Naive thymus-derived CD4-positive, alpha-beta T cell (primary cell): ENCODE results near the gene CENPVL2. TPM values are rescaled to one million over a fixed set of nuclear protein-coding genes. Genes with fewer than 3 reads are reported as not detected.
"Not testable (repeated sequence)": the region's sequence is repeated elsewhere in the genome, so short reads cannot be mapped to it uniquely, and the experiment has no call there.

ENCODE experiments used
- ATAC-seq: fragments of 150-1000 bp; cut with Tn5 transposase; 2 replicates; pipeline ENCODE4 v1.10.0; 2021; ENCODE audit warnings: mild to moderate bottlenecking, moderate library complexity
- CTCF ChIA-PET: fragments of 350-600 bp; sonication (Branson Sonifier 250); formaldehyde crosslinking; loops from one replicate; lab custom pipeline; 2021; ENCODE audit warnings: antibody characterized with exemption; lab: Charles Lee
- POLR2A ChIA-PET: fragments of 350-600 bp; sonication (Branson Sonifier 250); formaldehyde crosslinking; loops from one replicate; lab custom pipeline; 2021; ENCODE audit warnings: antibody characterized with exemption, inconsistent platforms; lab: Charles Lee
- DNase-seq, 9 donors: peaks; one replicate each; pipeline versions ENCODE4 v3.0.0 to v3.0.0-alpha.2; 2020 to 2022; ENCODE audit warnings: mixed read lengths in 1 of 9
- H3K27ac ChIP-seq: one replicate; pipeline ENCODE4 v1.7.0; 2013; ENCODE audit warnings: mild to moderate bottlenecking, low read depth, low read length, moderate library complexity
- H3K27me3 ChIP-seq, 2 donors: one replicate each; pipeline ENCODE4 v1.7.0; 2013; ENCODE audit warnings: low read length in 2 of 2, mild to moderate bottlenecking in 2 of 2, moderate library complexity in 2 of 2; ENCODE audit not compliant: control insufficient read depth in 2 of 2, insufficient read depth in 2 of 2
- H3K36me3 ChIP-seq, 3 experiments: 1 replicate in 2 of 3; 2 replicates in 1 of 3; pipeline ENCODE4 v1.7.0; 2013; ENCODE audit warnings: low read length in 3 of 3, mild to moderate bottlenecking in 3 of 3, moderate library complexity in 1 of 3; ENCODE audit not compliant: insufficient read depth in 3 of 3, control insufficient read depth in 2 of 3
- H3K4me1 ChIP-seq, 2 donors: one replicate each; pipeline ENCODE4 v1.7.0; 2013; ENCODE audit warnings: low read length in 2 of 2, mild to moderate bottlenecking in 2 of 2, moderate library complexity in 1 of 2; ENCODE audit not compliant: control insufficient read depth in 2 of 2, insufficient read depth in 2 of 2
- H3K4me3 ChIP-seq: 2 replicates; pipeline ENCODE4 v1.7.0; 2013; ENCODE audit warnings: mild to moderate bottlenecking, low read length
- H3K9me3 ChIP-seq, 3 experiments: 1 replicate in 2 of 3; 2 replicates in 1 of 3; pipeline ENCODE4 v1.7.0; 2013; ENCODE audit warnings: low read length in 3 of 3; ENCODE audit not compliant: control insufficient read depth in 2 of 3
- H3K27ac Mint-ChIP-seq, 9 donors: one replicate each; pipeline ENCODE4 v1.8.0; 2020 to 2022; ENCODE audit warnings: mixed read lengths in 9 of 9, mild to moderate bottlenecking in 8 of 9, moderate library complexity in 5 of 9, inconsistent platforms in 2 of 9
- H3K27me3 Mint-ChIP-seq, 5 donors: one replicate each; pipeline ENCODE4 v1.8.0; 2021 to 2022; ENCODE audit warnings: mixed read lengths in 5 of 5, mild to moderate bottlenecking in 1 of 5
- H3K36me3 Mint-ChIP-seq, 5 donors: one replicate each; pipeline ENCODE4 v1.8.0; 2020 to 2022; ENCODE audit warnings: mixed read lengths in 5 of 5, mild to moderate bottlenecking in 3 of 5, inconsistent platforms in 1 of 5
- H3K4me1 Mint-ChIP-seq, 7 donors: one replicate each; pipeline ENCODE4 v1.8.0; 2020 to 2022; ENCODE audit warnings: mixed read lengths in 7 of 7, mild to moderate bottlenecking in 3 of 7, inconsistent platforms in 1 of 7
- H3K4me3 Mint-ChIP-seq, 10 donors: one replicate each; pipeline ENCODE4 v1.8.0; 2020 to 2022; ENCODE audit warnings: mild to moderate bottlenecking in 10 of 10, mixed read lengths in 10 of 10, moderate library complexity in 6 of 10, inconsistent platforms in 2 of 10
- H3K9me3 Mint-ChIP-seq, 11 donors: one replicate each; pipeline ENCODE4 v1.8.0; 2020 to 2022; ENCODE audit warnings: mixed read lengths in 11 of 11, mild to moderate bottlenecking in 4 of 11, inconsistent platforms in 1 of 11, moderate library complexity in 1 of 11
- intact Hi-C, 2 donors: fragments of 100-400 bp; cut with micrococcal nuclease; formaldehyde crosslinking; loops; one replicate each; pipeline ENCODE4 v1.15.1; 2023
- polyA plus RNA-seq, 2 donors: library from polyadenylated mRNA; unstranded; fragments of 300-500 nt; fragmentation: Illumina TruSeq; gene quantifications; one replicate each; pipeline ENCODE4 v1.2.3, GENCODE V29; 2021
- total RNA-seq, 6 experiments: library from RNA in 5 of 6; stranded (reverse) in 5 of 6; gene quantifications; 1 replicate in 5 of 6; 2 replicates in 1 of 6; pipeline ENCODE4 v1.2.3 and lab custom pipeline; 2021 to 2026

The CENPVL2 gene
- total and polyA plus RNA-seq, 7 experiments from 2014 or later, result not detected

DNA sequence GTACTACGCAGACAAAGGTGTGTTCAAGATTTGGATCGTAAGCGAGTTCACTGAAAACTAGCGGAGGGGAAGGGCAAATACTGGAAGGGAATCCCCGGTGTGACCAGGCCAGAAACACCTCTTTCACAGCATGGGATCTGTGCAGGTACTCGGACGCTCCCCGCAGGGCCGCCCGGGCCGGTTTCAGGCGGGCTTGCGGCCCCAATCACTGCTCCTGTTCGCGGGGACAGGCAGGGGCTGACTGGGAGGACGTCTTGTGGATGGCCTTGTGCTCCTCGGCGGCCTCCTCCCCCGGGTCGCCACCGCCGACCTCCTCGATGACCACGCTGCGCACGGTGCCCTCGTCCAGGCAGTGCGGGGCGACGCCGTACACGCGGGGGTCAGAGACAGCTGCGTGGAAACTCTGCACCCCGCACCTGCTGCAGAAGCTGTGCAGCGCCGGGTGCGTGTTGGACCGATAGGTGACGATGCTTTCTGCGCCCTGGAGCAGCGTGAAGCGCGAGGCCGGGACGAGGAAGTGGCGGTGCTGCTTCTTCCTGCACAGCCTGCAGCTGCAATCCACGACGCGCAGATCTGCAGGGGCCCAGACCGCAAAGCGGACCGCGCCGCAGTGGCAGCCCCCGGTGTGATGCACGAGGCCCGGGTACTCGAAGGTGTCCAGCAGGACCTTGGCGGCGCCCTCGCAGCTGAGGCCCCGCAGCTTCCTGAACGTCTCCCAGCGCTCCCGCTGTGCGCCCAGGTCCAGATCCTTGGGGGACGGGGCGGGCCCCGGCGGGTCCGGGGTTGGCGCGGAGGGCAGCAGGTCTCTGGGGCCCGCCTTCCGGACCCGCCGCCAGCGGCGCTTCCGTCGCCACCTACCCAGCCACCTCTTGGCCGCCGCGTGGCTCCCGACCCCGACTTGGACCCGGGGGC is 567 bp downstream of the CENPVL2 start:
- H3K4me1 Mint-ChIP-seq, H3K9me3 Mint-ChIP-seq, H3K27me3 Mint-ChIP-seq, H3K36me3 Mint-ChIP-seq, H3K27ac Mint-ChIP-seq, CTCF ChIA-PET, H3K27ac ChIP-seq, H3K4me3 Mint-ChIP-seq, H3K4me1 ChIP-seq, intact Hi-C loops, POLR2A ChIA-PET, H3K36me3 ChIP-seq, H3K4me3 ChIP-seq, H3K9me3 ChIP-seq, ATAC-seq, DNase-seq, H3K27me3 ChIP-seq: not testable (repeated sequence)

DNA sequence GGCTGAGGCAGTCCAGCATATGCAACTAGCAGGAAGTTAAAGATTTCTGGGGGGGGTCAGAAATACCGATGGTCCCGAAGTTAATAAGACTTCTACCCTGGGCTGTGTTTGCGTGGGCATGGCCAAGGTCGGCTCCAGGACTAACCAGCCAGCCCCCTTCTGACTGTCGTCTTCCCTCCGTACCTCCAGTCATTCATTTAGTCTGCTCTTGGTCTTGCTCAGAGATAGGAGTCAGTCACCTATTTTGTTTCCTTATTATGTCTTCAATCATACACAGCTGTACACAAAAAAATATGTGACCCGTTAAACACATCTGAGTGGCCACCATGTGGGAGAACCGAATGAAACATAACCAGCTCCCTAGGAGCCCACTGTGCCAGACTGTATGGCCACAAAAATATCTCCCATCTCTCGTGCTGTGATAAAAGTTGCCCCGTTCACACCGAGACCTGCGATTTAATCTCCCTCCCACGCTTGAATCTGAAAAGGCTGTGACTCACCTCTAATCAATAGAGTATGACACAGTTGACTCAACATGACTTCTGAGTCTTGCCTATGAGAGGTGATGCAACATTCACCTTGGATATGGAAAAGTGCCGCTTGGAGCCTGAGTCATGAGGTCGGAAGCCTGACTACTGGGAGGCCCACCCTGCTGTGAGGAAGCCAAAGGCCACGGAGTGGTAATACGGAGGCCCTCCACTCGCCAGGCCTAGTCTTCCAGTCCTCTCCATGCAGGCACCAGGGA is 2.8 kb downstream of the CENPVL2 start:
- H3K36me3 Mint-ChIP-seq, H3K4me3 Mint-ChIP-seq, H3K27ac ChIP-seq, H3K4me1 ChIP-seq, intact Hi-C loops, H3K27ac Mint-ChIP-seq, H3K9me3 Mint-ChIP-seq, ATAC-seq, H3K4me3 ChIP-seq, H3K4me1 Mint-ChIP-seq, DNase-seq, POLR2A ChIA-PET, H3K27me3 Mint-ChIP-seq, H3K9me3 ChIP-seq, CTCF ChIA-PET, H3K27me3 ChIP-seq, H3K36me3 ChIP-seq: not testable (repeated sequence)

DNA sequence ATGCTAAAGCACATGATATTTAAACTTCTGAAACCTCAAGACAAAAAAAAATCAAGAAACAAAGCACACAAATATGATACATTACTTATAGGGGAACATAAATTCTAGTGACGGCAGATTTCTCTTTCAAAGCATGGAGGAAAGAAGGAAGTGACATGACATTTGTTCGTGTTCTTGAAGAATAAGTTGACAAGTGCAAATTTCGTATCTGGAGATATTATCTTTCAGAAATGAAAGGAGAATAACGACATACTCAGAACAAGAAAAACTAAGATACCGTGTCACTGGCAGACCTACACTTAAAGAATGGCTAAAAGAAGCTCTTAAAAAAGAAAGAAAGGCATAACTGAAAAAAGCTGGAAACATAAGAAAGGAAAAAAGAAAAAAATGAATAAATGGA is 16.6 kb downstream of the CENPVL2 start:
- ATAC-seq (no peak), DNase-seq (no peak)
- no peaks in the 10 kb centered on the region for H3K4me1 ChIP-seq
- ChIA-PET POLR2A (no interaction called here), CTCF (no interaction called here)
- Mint-ChIP-seq H3K4me3 (peak overlapping the region in 5 of 10 donors; percentile 20 to 71 (median 45)), H3K27me3 (peaks cover 0 to 8% (median 7%) of the 10 kb centered on the region in 5 donors), H3K4me1 (peaks cover 0 to 10% (median 6%) of the 10 kb centered on the region in 7 donors), H3K9me3 (no peaks in the 10 kb centered on the region), H3K36me3 (no peaks in the 10 kb centered on the region), H3K27ac (peak overlapping the region in 1 of 9 donors; percentile 10)
- H3K9me3 ChIP-seq, result no peaks in the 10 kb centered on the region
- no peaks in the 10 kb centered on the region for H3K36me3 ChIP-seq
- no peak overlapping the region for H3K27ac ChIP-seq
- H3K27me3 ChIP-seq, result no peaks in the 10 kb centered on the region
- intact Hi-C loops, result no loop called here
- H3K4me3 ChIP-seq, result no peak overlapping the region

DNA sequence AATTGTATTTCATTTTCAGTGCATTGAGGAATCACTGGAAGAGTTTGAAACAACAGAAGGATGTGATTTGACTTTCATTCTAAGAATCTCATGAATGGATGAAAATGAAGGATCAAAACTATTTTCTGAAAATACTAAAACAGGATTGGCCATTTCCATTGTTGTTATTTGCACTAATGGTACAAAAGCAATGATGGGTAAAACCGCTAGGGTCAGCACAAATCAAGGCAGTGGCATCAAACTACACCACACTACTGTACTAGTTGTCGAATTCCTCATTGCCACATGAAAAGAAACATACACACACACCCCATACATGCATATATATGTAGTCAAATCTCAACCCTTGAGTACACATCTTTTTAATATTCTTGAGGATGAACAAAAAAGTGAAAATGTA is 39.3 kb downstream of the CENPVL2 start:
- no peak overlapping the region for H3K27ac Mint-ChIP-seq
- Histone ChIP-seq H3K4me1 (no peaks in the 10 kb centered on the region), H3K27me3 (no peaks in the 10 kb centered on the region), H3K9me3 (no peaks in the 10 kb centered on the region), H3K27ac (no peak overlapping the region), H3K4me3 (no peak overlapping the region), H3K36me3 (no peaks in the 10 kb centered on the region)
- peaks cover 9 to 28% (median 14%) of the 10 kb centered on the region in 5 donors for H3K27me3 Mint-ChIP-seq
- CTCF ChIA-PET, result no interaction called here
- H3K36me3 Mint-ChIP-seq, result no peaks in the 10 kb centered on the region
- DNase-seq, result no peak
- ATAC-seq, result no peak
- peaks cover 0 to 4% (median 0%) of the 10 kb centered on the region in 7 donors for H3K4me1 Mint-ChIP-seq
- H3K4me3 Mint-ChIP-seq, result no peak overlapping the region
- POLR2A ChIA-PET, result no interaction called here
- no peaks in the 10 kb centered on the region for H3K9me3 Mint-ChIP-seq
- intact Hi-C loops, result loop anchor here in 1 of 2 donors (5.0 kb wide), 1 partner anchor 159 kb away; no protein-coding TSS in a partner anchor

DNA sequence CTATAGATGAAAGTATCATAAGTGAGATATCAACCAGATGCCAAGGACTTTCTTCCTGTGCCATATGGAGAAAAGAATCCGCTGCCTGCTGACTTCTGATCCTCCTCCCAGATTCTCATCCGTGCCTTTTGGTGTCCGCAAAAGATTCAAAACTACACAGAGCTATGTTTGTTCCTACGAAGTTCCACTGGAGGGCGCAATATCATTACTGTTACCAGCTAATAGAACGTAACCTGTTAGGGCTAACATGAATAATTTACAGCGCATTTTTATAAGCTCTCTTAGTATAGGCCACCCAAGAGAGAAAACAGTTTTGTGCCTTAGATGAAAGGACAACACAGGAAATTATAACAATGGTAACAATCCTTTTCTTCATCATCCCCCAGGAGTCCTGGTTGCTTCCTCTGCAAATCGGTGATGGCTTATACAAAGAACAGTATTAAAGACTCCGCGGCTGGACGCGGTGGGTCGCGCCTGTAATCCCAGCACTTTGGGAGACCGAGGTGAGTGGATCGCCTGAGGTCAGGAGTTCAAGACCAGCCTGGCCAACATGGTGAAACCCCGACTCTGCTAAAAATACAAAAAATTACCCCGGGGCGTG is 41.1 kb downstream of the CENPVL2 start:
- Histone ChIP-seq H3K4me1 (no peaks in the 10 kb centered on the region), H3K36me3 (no peaks in the 10 kb centered on the region), H3K27ac (no peak overlapping the region), H3K4me3 (no peak overlapping the region), H3K9me3 (no peaks in the 10 kb centered on the region), H3K27me3 (no peaks in the 10 kb centered on the region)
- ATAC-seq (no peak), DNase-seq (peak in 5 of 9 donors; percentile 0 to 23 (median 9))
- Mint-ChIP-seq H3K9me3 (no peaks in the 10 kb centered on the region), H3K4me1 (peaks cover 0 to 4% (median 0%) of the 10 kb centered on the region in 7 donors), H3K36me3 (no peaks in the 10 kb centered on the region), H3K27ac (no peak overlapping the region), H3K27me3 (peaks cover 7 to 35% (median 18%) of the 10 kb centered on the region in 5 donors), H3K4me3 (no peak overlapping the region)
- ChIA-PET POLR2A (no interaction called here), CTCF (no interaction called here)
- intact Hi-C loops, result loop anchor here (1.0 to 5.0 kb wide), 5 partner anchors 161 to 620 kb away; no protein-coding TSS in a partner anchor

GRCh38 chrX:51636511-51636910 is 46.1 kb downstream of the CENPVL2 start:
- DNase-seq, CTCF ChIA-PET, H3K4me3 Mint-ChIP-seq, H3K4me1 Mint-ChIP-seq, H3K27me3 ChIP-seq, H3K36me3 Mint-ChIP-seq, intact Hi-C loops, H3K4me3 ChIP-seq, H3K27ac ChIP-seq, POLR2A ChIA-PET, H3K27ac Mint-ChIP-seq, H3K36me3 ChIP-seq, ATAC-seq, H3K4me1 ChIP-seq, H3K9me3 ChIP-seq, H3K9me3 Mint-ChIP-seq: not testable (repeated sequence)
- peaks cover 9 to 36% (median 17%) of the 10 kb centered on the region in 5 donors for H3K27me3 Mint-ChIP-seq
